ENCODE results near the gene HBB.
A peak's percentile ranks its signal among the peaks of the same experiment; 100 is the strongest.

The HBB gene

DNA sequence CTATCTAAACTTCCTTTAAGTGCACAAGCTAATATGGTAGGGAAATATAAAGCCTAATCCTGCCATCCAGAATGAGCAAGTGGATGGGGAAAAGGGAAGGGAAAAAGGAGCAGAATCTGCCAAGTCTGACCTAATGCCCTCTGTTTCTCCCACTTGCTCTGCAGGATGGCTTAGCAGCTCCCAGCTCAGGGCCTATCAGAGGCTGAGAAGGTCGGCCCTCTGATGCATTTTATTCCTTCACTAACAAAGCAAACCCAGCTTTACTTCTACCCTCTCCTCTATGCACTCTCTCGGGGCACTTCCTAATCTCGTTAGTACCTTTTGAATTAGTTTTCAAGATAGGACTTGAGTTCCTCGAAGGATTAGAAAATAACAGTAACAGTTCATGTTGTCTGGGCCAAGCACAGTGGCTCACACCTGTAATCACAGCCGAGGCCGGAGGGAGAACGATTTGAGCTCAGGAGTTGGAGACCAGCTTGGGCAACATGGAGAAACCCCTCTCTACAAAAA lies 16.4 kb downstream of the HBB start:
- H3K4me3 ChIP-seq (ENCODE audit: control insufficient read depth, low read depth, low read length), result no peak overlapping the region
- no peak for DNase-seq (ENCODE audit: low read depth)
- TF ChIP-seq, protein P1, sequence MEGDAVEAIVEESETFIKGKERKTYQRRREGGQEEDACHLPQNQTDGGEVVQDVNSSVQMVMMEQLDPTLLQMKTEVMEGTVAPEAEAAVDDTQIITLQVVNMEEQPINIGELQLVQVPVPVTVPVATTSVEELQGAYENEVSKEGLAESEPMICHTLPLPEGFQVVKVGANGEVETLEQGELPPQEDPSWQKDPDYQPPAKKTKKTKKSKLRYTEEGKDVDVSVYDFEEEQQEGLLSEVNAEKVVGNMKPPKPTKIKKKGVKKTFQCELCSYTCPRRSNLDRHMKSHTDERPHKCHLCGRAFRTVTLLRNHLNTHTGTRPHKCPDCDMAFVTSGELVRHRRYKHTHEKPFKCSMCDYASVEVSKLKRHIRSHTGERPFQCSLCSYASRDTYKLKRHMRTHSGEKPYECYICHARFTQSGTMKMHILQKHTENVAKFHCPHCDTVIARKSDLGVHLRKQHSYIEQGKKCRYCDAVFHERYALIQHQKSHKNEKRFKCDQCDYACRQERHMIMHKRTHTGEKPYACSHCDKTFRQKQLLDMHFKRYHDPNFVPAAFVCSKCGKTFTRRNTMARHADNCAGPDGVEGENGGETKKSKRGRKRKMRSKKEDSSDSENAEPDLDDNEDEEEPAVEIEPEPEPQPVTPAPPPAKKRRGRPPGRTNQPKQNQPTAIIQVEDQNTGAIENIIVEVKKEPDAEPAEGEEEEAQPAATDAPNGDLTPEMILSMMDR (IDR thresholded peaks at IDR 0.05; ENCODE audit: control insufficient read depth, insufficient read depth, low read depth, low read length, missing control alignments), result no peak

DNA sequence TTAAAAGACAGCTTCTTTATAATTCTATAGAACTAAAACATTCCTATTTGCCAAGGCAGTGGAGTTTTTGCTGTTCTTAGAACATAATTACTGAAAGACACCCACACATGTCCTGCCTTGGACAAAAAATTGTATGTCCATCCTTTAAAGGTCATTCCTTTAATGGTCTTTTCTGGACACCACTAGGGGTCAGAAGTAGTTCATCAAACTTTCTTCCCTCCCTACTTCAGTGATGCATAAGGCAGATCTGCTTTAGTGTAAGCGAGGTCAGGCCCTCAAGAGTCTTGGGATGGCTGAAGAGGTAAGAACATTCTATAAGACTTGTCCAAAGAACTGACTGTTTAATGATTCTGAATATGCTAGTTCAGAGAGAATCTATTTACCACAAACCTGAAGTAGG lies 22.1 kb downstream of the HBB start:
- peak; percentile 24 for DNase-seq (ENCODE audit: low read depth)
- TF ChIP-seq, protein P1 (IDR thresholded peaks at IDR 0.05; ENCODE audit: control insufficient read depth, insufficient read depth, low read depth, low read length, missing control alignments), result peak; percentile 67
- no peak overlapping the region for H3K4me3 ChIP-seq (ENCODE audit: control insufficient read depth, low read depth, low read length)

DNA sequence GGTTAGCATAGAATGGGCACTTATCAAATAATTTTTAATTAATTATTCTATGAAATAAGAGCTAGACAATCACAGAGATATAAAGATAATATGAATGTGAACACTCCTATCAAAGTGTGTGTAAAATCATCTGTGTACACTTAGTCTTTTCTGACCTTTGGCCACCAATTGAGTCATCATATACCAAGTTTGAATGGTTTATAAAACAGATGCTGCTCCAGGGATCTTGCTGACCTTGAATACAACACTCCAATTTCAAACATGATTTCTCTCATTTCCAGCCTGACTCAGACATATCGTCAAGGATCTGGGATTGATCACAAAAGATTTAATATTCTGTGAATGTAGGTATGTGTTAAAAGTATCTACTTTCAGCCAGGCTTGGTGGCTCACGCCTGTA lies 23.5 kb downstream of the HBB start:
- DNase-seq (ENCODE audit: low read depth), result no peak
- TF ChIP-seq, protein P1 (IDR thresholded peaks at IDR 0.05; ENCODE audit: control insufficient read depth, insufficient read depth, low read depth, low read length, missing control alignments), result no peak
- H3K4me3 ChIP-seq (ENCODE audit: control insufficient read depth, low read depth, low read length), result no peak overlapping the region

DNA sequence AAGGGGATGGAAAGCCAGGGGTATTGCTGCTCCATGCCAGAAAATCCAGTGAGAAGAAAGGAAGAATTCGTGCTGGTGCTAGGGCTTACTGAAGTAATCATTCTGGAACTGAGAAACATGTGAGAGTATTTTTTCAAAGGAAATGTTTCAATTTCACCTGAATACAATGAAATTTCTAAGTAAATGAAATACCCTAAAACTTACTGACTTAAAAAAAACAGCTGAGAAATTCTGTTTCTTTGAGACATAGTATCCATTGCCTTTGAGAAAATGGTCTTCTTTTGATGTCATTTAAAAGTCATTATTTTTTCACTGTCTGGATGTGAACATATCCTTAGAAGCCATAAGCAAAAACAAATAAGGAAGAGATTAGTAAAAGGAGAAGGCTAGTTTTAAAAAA lies 26.3 kb downstream of the HBB start, which contains the start of gene OR51V1:
Gene OR51V1, minus strand, starts transcription at position 101 of the 400 bp plus-strand sequence. Its CDS starts 0 bp downstream, at position 101.
- TF ChIP-seq, protein P1 (IDR thresholded peaks at IDR 0.05; ENCODE audit: control insufficient read depth, insufficient read depth, low read depth, low read length, missing control alignments), result no peak
- H3K4me3 ChIP-seq (ENCODE audit: control insufficient read depth, low read depth, low read length), result no peak within 1 kb of the TSS
- DNase-seq (ENCODE audit: low read depth), result no peak

DNA sequence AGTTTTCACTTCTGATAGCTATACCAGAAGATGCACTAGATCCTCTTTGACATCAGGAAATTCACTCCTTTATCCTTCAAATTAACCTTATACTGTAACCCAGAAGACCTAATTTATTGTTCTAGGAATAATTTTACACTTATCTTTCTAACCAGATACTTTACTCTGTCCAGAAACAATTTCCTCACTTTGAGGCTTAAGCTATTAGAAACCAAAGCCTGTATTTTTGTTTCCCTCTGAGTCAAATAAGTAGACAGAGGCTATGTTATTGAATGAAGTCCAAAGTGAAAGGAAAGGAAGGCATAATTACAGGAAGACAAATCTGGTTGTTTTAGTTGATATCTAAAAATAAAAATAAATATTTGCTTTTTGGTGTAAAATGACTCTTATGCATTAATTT lies 28.6 kb downstream of the HBB start:
- TF ChIP-seq, protein P1 (IDR thresholded peaks at IDR 0.05; ENCODE audit: control insufficient read depth, insufficient read depth, low read depth, low read length, missing control alignments), result no peak
- no peak for DNase-seq (ENCODE audit: low read depth)

DNA sequence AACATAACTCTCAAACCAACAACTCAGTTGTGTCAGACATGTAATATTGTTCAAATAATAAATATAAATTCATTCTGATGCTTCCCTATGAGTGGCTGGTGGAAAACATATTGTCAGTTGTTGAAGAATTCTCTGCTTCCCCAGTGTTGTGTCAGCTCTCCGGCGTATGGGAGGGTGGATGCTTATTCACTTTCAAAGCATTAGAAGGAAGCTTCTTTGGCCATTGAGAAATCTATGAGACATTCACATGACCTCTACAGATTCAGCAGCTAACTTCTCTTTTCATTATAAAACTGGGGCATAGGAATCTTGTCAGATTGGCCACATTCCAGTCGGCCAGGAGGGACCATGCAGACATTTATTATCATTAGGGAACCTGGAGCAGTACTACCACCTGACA lies 29.3 kb downstream of the HBB start:
- no peak overlapping the region for H3K4me3 ChIP-seq (ENCODE audit: control insufficient read depth, low read depth, low read length)
- no peak for DNase-seq (ENCODE audit: low read depth)
- TF ChIP-seq, protein P1 (IDR thresholded peaks at IDR 0.05; ENCODE audit: control insufficient read depth, insufficient read depth, low read depth, low read length, missing control alignments), result no peak

More for the DNA sequence above, 28.6 kb downstream of the HBB start:
- H3K4me3 ChIP-seq (ENCODE audit: control insufficient read depth, low read depth, low read length), result no peak overlapping the region

DNA sequence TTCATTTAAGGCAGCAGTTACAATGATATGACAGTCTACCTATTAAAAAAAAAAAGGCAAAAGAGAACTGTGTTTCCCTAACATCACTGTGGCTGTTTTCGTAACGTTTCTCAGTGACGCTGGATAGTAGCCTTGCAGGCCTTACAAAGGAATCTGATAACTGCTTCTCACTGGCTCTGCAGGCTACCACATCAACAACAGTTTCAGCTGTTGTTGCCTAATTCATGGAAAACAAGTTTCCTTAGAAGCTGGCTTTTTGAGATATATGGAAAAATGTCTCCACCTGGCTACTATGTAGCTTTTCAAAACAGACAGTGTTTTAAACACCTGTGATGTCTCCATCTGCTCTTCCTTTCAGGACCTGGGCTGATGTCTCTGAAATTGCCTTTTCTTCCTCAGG lies 30.1 kb downstream of the HBB start:
- no peak for DNase-seq (ENCODE audit: low read depth)
- no peak overlapping the region for H3K4me3 ChIP-seq (ENCODE audit: control insufficient read depth, low read depth, low read length)
- TF ChIP-seq, protein P1 (IDR thresholded peaks at IDR 0.05; ENCODE audit: control insufficient read depth, insufficient read depth, low read depth, low read length, missing control alignments), result no peak
